Heart right ventricle (tissue), 16 donors: ENCODE results near the gene REXO1. TPM values are rescaled to one million over a fixed set of nuclear protein-coding genes. Genes with fewer than 3 reads are reported as not detected.

Experiments
- ATAC-seq, 8 donors: fragments of 200-7000 bp; cut with Tn5 transposase; one replicate each; pipeline ENCODE4 v1.9.1; 2020; ENCODE audit warnings: mild to moderate bottlenecking in 8 of 8, moderate library complexity in 8 of 8, moderate number of reproducible peaks in 1 of 8
- DNase-seq, 2 donors: peaks; one replicate each; pipeline ENCODE4 v3.0.0-alpha.2; 2020
- H3K27ac ChIP-seq, 10 donors: fragments of 200-600 bp; sonication (generic) in 2 of 10; one replicate each; pipeline versions ENCODE4 v1.5.0 to v1.8.0; 2020 to 2022; ENCODE audit warnings: mild to moderate bottlenecking in 3 of 10
- H3K27me3 ChIP-seq, 7 donors: fragments of 200-600 bp; one replicate each; pipeline ENCODE4 v1.8.0; 2021 to 2022; ENCODE audit warnings: mild to moderate bottlenecking in 2 of 7
- H3K36me3 ChIP-seq, 9 donors: fragments of 200-600 bp; sonication (generic) in 1 of 9; one replicate each; pipeline versions ENCODE4 v1.5.0 to v1.8.0; 2020 to 2022; ENCODE audit warnings: mild to moderate bottlenecking in 2 of 9
- H3K4me1 ChIP-seq, 9 donors: fragments of 200-600 bp; sonication (generic) in 1 of 9; one replicate each; pipeline versions ENCODE4 v1.5.0 to v1.8.0; 2020 to 2022; ENCODE audit warnings: mild to moderate bottlenecking in 4 of 9
- H3K4me3 ChIP-seq, 10 donors: fragments of 200-600 bp; sonication (generic) in 2 of 10; one replicate each; pipeline versions ENCODE4 v1.5.0 to v1.8.0; 2020 to 2022; ENCODE audit warnings: mild to moderate bottlenecking in 7 of 10, moderate library complexity in 2 of 10
- H3K9me3 ChIP-seq, 11 donors: fragments of 200-600 bp in 10 of 11; sonication (generic) in 2 of 11; one replicate each; pipeline versions ENCODE4 v1.5.0 to v1.8.0; 2013 to 2022; ENCODE audit warnings: mild to moderate bottlenecking in 2 of 11, control low read depth in 1 of 11, moderate library complexity in 1 of 11
- CTCF ChIP-seq, 9 donors: fragments of 200-600 bp; sonication (generic) in 2 of 9; IDR thresholded peaks; one replicate each; pipeline versions ENCODE4 v1.5.0 to v1.8.0; 2021 to 2022; ENCODE audit warnings: antibody characterized with exemption in 9 of 9, mild to moderate bottlenecking in 5 of 9, moderate library complexity in 1 of 9
- WGBS, 2 donors: extraction: QIAGEN DNeasy Blood & Tissue Kit; methylation state at CpG; one replicate each; pipeline ENCODE4 v1.1.7; 2013; ENCODE audit warnings: inconsistent platforms in 1 of 2; 5-methylcytosine and 5-hydroxymethylcytosine counted together
- intact Hi-C, 10 donors: fragments of 100-400 bp; cut with DNase I; formaldehyde crosslinking; loops; one replicate each; pipeline versions ENCODE4 v1.11.1 to v1.14.2; 2022
- polyA plus RNA-seq, 2 donors: library from polyadenylated mRNA; stranded (reverse); fragments of 200-250 nt; gene quantifications; one replicate each; pipeline ENCODE4 v1.2.3, GENCODE V29; 2013
- total RNA-seq, 10 donors: library from RNA; stranded (reverse); fragmentation: NEBNext Ultra II Directional in 3 of 10; extraction: Animal tissue kit (Norgen Biotek cat#: 25700) in 3 of 10; gene quantifications; one replicate each; pipeline versions ENCODE4 v1.2.1 to v1.2.4, GENCODE V29; 2021 to 2023
- donor health status: Arrhythmogenic right ventricular cardiomyopathy.
- donor health status: ischemic (EF 13 %, LVEDD 7.1; RV severe dilation, severe dysfunction).
- donor health status: healthy with polysubstance abuse.
- donor health status: DM: no; HTN: yes; CAD: no.
- donor health status: DM: no; HTN: no; CAD: no.
- donor health status: ischemic (EF 25% LVEDD 6.9; RV normal size, moderate dysfunction).
- donor health status: ischemic (EF 25% LVEDD 5.7; RV mildly dilated, moderate dysfunction).
- donor health status: healthy.
- donor health status: DM: yes; HTN: yes; CAD: no.
- donor health status: Ischemic cardiomyopathy.
- donor health status: ischemic (EF 35%, LVEDD 5.7; RV mildly dilated, moderate dysfunction).
- donor health status: nonischemic (EF 11% LVEDD 7.7; RV severe dilation, severe dysfunction).
- donor health status: DM: yes; HTN: yes; CAD: no.
- donor health status: PGD.
- donor health status: ischemic (EF 29% LVEDD 5.4; RV normal size, mild dysfunction).
- donor health status: nonischemic (EF 23%, LVEDD 6.1; RV moderate dilation, normal function).

The REXO1 gene
- total and polyA plus RNA-seq, 12 donors = 13.1 to 20.6 (median 16.5) TPM

GRCh38 chr19:1858412-1859081 is 10.3 kb upstream of the REXO1 start:
- Histone ChIP-seq H3K4me1 (peaks cover 38 to 88% (median 84%) of the 10 kb centered on the region in 9 donors), H3K27ac (peak overlapping the region in 8 of 10 donors; percentile 82 to 97 (median 94)), H3K27me3 (no peaks in the 10 kb centered on the region), H3K9me3 (no peaks in the 10 kb centered on the region), H3K4me3 (no peak overlapping the region), H3K36me3 (peaks cover 0 to 6% (median 0%) of the 10 kb centered on the region in 9 donors)
- intact Hi-C loops = no loop called here
- ATAC-seq (no peak), DNase-seq (no peak)
- no peak for TF ChIP-seq CTCF (IDR thresholded peaks at IDR 0.05)
- WGBS, 2 donors = 77 to 80% methylated on average over 10 of the region's 10 CpGs

GRCh38 chr19:1857648-1858326 is 9.5 kb upstream of the REXO1 start:
- peaks cover 0 to 6% (median 0%) of the 10 kb centered on the region in 9 donors for H3K36me3 ChIP-seq
- 63 to 64% methylated on average over 15 to 16 of the region's 16 CpGs for WGBS, 2 donors
- no peak for TF ChIP-seq CTCF (IDR thresholded peaks at IDR 0.05)
- no peaks in the 10 kb centered on the region for H3K27me3 ChIP-seq
- intact Hi-C loops = no loop called here
- H3K9me3 ChIP-seq = no peaks in the 10 kb centered on the region
- peak overlapping the region; percentile 70 to 97 (median 94) for H3K27ac ChIP-seq
- H3K4me1 ChIP-seq = peaks cover 39 to 94% (median 87%) of the 10 kb centered on the region in 9 donors
- no peak for ATAC-seq
- DNase-seq = no peak
- peak overlapping the region in 9 of 10 donors; percentile 44 to 67 (median 59) for H3K4me3 ChIP-seq

GRCh38 chr19:1856698-1857603 is 8.7 kb upstream of the REXO1 start:
- Histone ChIP-seq H3K4me1 (peaks cover 34 to 98% (median 84%) of the 10 kb centered on the region in 9 donors), H3K27me3 (no peaks in the 10 kb centered on the region), H3K36me3 (peaks cover 0 to 6% (median 0%) of the 10 kb centered on the region in 9 donors), H3K9me3 (no peaks in the 10 kb centered on the region), H3K27ac (peak overlapping the region; percentile 70 to 97 (median 94)), H3K4me3 (peak overlapping the region; percentile 33 to 67 (median 58))
- no peak for TF ChIP-seq CTCF (IDR thresholded peaks at IDR 0.05)
- peak; percentile 80 to 89 for DNase-seq
- intact Hi-C loops = no loop called here
- peak; percentile 24 to 60 (median 48) for ATAC-seq
- WGBS, 2 donors = 3 to 4% methylated on average over 67 to 72 of the region's 73 CpGs

GRCh38 chr19:1856345-1856697 is 8.0 kb upstream of the REXO1 start:
- H3K9me3 ChIP-seq = no peaks in the 10 kb centered on the region
- peaks cover 31 to 96% (median 79%) of the 10 kb centered on the region in 9 donors for H3K4me1 ChIP-seq
- peak overlapping the region; percentile 70 to 97 (median 94) for H3K27ac ChIP-seq
- 32 to 48% methylated on average over 6 of the region's 6 CpGs for WGBS, 2 donors
- intact Hi-C loops = no loop called here
- no peak for TF ChIP-seq CTCF (IDR thresholded peaks at IDR 0.05)
- no peaks in the 10 kb centered on the region for H3K27me3 ChIP-seq
- ATAC-seq (no peak), DNase-seq (no peak)
- H3K4me3 ChIP-seq = peak overlapping the region in 9 of 10 donors; percentile 44 to 67 (median 59)
- peaks cover 0 to 6% (median 0%) of the 10 kb centered on the region in 9 donors for H3K36me3 ChIP-seq
